Measurements from ENCODE around the gene TGFB1. TPM values are rescaled to one million over a fixed set of nuclear protein-coding genes. Genes with fewer than 3 reads are reported as not detected.

Gene TGFB1
- polyA plus RNA-seq, 1 donor from 2014 or later: not detected

GRCh38 chr19:41335467-41335866 lies 18.3 kb downstream of the TGFB1 start:
- H3K79me2 ChIP-seq (replicated peaks; ENCODE audit: insufficient read depth, low read length): no peaks in the 10 kb centered on the region

GRCh38 chr19:41334793-41335192 lies 18.9 kb downstream of the TGFB1 start:
- Histone ChIP-seq H3K27ac (ENCODE audit: low read length) (no peak overlapping the region), H2AFZ (ENCODE audit: low read depth, low read length) (no peak overlapping the region)
- TF ChIP-seq TAF1 (IDR thresholded peaks at IDR 0.05; ENCODE audit: low read depth): no peak
- TF ChIP-seq CTCF (IDR thresholded peaks at IDR 0.05; ENCODE audit: poor library complexity, severe bottlenecking): no peak
- no peak for TF ChIP-seq EZH2 (IDR thresholded peaks at IDR 0.05; ENCODE audit: borderline replicate concordance, insufficient read depth, low read length, poor library complexity, severe bottlenecking)
- no peak for TF ChIP-seq EP300 (conservative IDR thresholded peaks at IDR 0.05; ENCODE audit: poor library complexity, severe bottlenecking)
- TF ChIP-seq POLR2AphosphoS5 (IDR thresholded peaks at IDR 0.05): no peak
- TF ChIP-seq SMC3 (conservative IDR thresholded peaks at IDR 0.05; ENCODE audit: poor library complexity): no peak
- no peak for TF ChIP-seq RAD21 (conservative IDR thresholded peaks at IDR 0.05)

More at GRCh38 chr19:41335467-41335866, 18.3 kb downstream of the TGFB1 start:
- TF ChIP-seq MXI1 (conservative IDR thresholded peaks at IDR 0.05; ENCODE audit: poor library complexity, severe bottlenecking) (no peak), POLR2AphosphoS5 (IDR thresholded peaks at IDR 0.05) (no peak), REST (IDR thresholded peaks at IDR 0.05; ENCODE audit: borderline replicate concordance) (no peak), CTCF (IDR thresholded peaks at IDR 0.05; ENCODE audit: poor library complexity, severe bottlenecking) (no peak), RAD21 (conservative IDR thresholded peaks at IDR 0.05) (no peak), TAF1 (IDR thresholded peaks at IDR 0.05; ENCODE audit: low read depth) (no peak), EP300 (conservative IDR thresholded peaks at IDR 0.05; ENCODE audit: poor library complexity, severe bottlenecking) (no peak), EZH2 (IDR thresholded peaks at IDR 0.05; ENCODE audit: borderline replicate concordance, insufficient read depth, low read length, poor library complexity, severe bottlenecking) (no peak), SMC3 (conservative IDR thresholded peaks at IDR 0.05; ENCODE audit: poor library complexity) (no peak)
- Histone ChIP-seq H3K9me3 (ENCODE audit: low read length) (no peaks in the 10 kb centered on the region), H3K4me3 (ENCODE audit: low read length) (no peak overlapping the region), H3K9me2 (ENCODE audit: insufficient read depth, low read length) (no peaks in the 10 kb centered on the region), H3F3A (ENCODE audit: insufficient read depth, low read length, poor library complexity, severe bottlenecking) (no peaks in the 10 kb centered on the region), H2AFZ (ENCODE audit: low read depth, low read length) (no peak overlapping the region), H3K4me2 (ENCODE audit: low read length) (no peak overlapping the region), H3K36me3 (ENCODE audit: insufficient read depth, low read length) (no peaks in the 10 kb centered on the region), H4K20me1 (ENCODE audit: insufficient read depth) (no peaks in the 10 kb centered on the region), H3K27ac (ENCODE audit: low read length) (no peak overlapping the region), H3K9ac (ENCODE audit: low read length) (no peak overlapping the region), H3K27me3 (ENCODE audit: insufficient read depth, low read depth, low read length) (no peaks in the 10 kb centered on the region)

More at GRCh38 chr19:41334793-41335192, 18.9 kb downstream of the TGFB1 start:
- Histone ChIP-seq H3K27me3 (ENCODE audit: insufficient read depth, low read depth, low read length) (no peaks in the 10 kb centered on the region), H3K4me2 (ENCODE audit: low read length) (no peak overlapping the region), H4K20me1 (ENCODE audit: insufficient read depth) (no peaks in the 10 kb centered on the region), H3K36me3 (ENCODE audit: insufficient read depth, low read length) (no peaks in the 10 kb centered on the region), H3K79me2 (replicated peaks; ENCODE audit: insufficient read depth, low read length) (no peaks in the 10 kb centered on the region), H3K4me3 (ENCODE audit: low read length) (no peak overlapping the region), H3K9ac (ENCODE audit: low read length) (no peak overlapping the region), H3F3A (ENCODE audit: insufficient read depth, low read length, poor library complexity, severe bottlenecking) (no peaks in the 10 kb centered on the region), H3K9me2 (ENCODE audit: insufficient read depth, low read length) (no peaks in the 10 kb centered on the region), H3K9me3 (ENCODE audit: low read length) (no peaks in the 10 kb centered on the region)

Measured in neural cell (in vitro differentiated cells).